HG02943 (cell line): Measurements from ENCODE around the gene BRCA2.
"Not testable (repeated sequence)": the region's sequence is repeated elsewhere in the genome, so short reads cannot be mapped to it uniquely, and the experiment has no call there.

Source experiments
- ATAC-seq: cut with Tn5 transposase; IDR thresholded peaks from one replicate; pipeline ENCODE4 v1.9.1; 2021; ENCODE audit warnings: mild to moderate bottlenecking, low read depth, moderate library complexity; ENCODE audit not compliant: unreplicated experiment

The BRCA2 gene

DNA sequence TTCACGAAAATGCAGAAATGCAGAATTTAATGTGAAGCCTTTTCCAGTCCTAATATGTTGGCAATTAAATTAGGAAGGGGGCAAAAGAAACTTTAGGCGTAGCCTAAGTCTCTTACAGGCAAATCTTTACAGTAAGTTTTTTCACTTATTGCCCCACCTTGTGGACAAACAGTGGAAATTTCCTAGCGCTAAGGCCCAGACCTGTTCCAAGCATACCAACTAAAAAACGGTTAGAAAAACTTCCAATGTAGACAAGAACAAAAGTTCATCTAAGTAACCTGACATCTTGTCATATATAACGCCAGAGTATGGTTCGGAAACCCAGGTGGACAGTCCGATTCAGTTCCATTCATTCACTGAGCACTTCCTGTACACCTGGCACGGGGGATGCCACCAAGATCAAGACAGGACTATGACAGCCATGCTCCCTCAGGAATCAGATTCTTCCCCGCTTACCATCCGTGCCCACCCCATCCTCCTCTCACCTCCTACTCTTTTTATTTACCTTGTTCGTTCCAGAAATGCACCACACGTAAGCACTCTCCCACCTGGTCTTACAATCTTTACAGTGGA is 5.1 kb upstream of the BRCA2 start:
- ATAC-seq: peak; percentile 55

- ATAC-seq: no peak
Measured at GRCh38 chr13:32311188-32311897, 4.0 kb upstream of the BRCA2 start.

DNA sequence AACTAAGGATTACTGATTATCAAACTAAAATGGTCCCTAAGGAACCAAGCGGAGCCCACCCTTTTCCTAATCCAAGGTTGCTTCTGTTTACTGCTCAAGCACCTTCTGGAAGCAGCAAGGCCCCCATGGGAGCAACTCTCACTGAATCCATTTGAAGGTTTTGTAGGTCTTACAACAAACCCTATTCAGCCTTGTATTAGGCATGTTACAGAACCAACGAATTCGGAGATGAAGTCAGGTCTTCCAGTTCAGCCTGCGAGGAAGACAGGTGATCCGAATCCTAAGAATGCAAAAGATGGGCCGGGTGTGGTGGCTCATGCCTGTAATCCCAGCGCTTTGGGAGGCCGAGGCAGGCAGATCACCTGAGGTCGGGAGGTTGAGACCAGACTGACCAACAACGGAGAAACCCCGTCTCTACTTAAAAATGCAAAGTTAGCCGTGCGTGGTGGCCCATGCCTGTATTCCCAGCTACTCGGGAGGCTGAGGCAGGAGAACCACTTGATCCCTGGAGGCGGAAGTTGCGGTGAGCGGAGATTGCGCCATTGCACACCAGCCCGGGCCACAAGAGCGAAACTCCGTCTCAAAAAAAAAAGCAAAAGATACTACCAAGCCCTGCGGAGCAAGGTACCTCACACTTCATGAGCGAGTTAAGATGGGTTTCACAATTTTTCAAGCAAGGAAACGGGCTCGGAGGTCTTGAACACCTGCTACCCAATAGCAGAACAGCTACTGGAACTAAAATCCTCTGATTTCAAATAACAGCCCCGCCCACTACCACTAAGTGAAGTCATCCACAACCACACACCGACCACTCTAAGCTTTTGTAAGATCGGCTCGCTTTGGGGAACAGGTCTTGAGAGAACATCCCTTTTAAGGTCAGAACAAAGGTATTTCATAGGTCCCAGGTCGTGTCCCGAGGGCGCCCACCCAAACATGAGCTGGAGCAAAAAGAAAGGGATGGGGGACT is 754 bp upstream of the BRCA2 start:
- ATAC-seq: peak; percentile 19

GRCh38 chr13:32316028-32316339 is 676 bp downstream of the BRCA2 start:
- peak; percentile 50 for ATAC-seq

- ATAC-seq: no peak
Measured at GRCh38 chr13:32316501-32316900, 1.2 kb downstream of the BRCA2 start.

DNA sequence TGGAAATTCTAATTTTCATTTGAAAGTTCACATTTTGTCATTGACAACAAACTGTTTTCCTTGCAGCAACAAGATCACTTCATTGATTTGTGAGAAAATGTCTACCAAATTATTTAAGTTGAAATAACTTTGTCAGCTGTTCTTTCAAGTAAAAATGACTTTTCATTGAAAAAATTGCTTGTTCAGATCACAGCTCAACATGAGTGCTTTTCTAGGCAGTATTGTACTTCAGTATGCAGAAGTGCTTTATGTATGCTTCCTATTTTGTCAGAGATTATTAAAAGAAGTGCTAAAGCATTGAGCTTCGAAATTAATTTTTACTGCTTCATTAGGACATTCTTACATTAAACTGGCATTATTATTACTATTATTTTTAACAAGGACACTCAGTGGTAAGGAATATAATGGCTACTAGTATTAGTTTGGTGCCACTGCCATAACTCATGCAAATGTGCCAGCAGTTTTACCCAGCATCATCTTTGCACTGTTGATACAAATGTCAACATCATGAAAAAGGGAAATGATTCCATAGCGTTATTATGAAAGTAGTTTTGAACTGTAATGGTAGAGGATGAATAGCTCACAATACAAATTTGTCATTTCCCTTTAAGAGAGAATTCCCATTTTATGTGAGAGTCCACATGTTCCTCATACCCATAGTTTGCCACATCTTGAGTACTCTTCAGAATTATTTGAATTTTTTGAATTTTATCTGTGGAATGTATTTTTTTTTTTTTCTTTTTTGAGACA is 2.6 kb downstream of the BRCA2 start:
- no peak for ATAC-seq

GRCh38 chr13:32320528-32320927 is 5.2 kb downstream of the BRCA2 start:
- ATAC-seq: no peak

DNA sequence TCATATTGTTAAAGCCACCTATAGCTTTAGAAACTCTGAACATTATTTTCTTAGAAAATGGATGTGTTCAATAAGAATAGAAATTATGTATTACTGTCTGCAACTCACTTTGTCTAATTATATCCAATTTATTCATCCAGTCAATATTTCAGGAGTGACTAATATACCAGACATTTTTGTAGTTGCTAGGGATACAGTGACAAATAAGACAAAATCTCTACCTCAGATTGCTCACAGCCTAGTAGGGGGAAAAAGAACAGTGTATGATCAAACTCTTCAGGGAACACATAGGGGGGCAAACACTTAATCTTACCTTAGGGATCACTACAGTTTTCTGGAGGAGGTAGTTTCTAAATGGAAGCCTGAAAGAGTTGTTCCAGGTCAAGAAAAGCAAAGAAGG is 8.6 kb downstream of the BRCA2 start:
- no peak for ATAC-seq

DNA sequence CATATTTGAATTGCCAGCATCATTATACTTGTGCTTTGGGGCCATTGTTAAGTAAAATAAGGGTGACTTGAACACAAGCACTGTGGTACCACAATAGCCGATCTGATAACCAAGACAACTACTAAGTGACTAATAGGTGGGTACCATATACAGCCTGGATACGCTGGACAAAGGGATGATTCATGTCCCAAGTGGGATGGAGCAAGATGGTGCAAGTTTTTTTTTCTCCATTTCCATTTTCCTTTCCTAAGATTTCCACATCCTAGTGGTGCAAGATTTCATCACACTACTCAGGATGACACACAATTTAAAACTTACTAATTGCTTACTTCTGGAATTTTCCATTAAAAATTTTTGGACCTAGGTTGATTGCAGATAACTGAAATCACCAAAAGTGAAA is 15.1 kb downstream of the BRCA2 start:
- no peak for ATAC-seq

DNA sequence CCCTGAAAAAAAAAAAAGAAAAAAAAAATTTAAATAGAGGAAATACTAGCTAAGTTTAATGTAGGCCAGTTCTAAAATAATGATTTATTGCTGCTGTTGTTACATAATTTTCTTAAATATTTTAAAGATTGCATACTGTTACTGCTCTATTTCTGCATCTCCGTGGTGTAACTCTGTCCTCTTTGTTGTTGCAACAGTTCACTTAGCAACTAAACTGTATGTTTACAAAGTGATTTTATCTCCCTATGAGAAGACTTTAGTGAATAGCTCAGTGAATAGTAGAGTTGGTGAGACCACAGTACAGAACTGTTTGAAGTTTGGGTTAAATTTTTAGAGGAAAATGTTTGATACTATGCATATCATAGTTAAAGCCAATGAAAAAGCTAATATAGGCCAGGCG is 19.4 kb downstream of the BRCA2 start:
- ATAC-seq: no peak

DNA sequence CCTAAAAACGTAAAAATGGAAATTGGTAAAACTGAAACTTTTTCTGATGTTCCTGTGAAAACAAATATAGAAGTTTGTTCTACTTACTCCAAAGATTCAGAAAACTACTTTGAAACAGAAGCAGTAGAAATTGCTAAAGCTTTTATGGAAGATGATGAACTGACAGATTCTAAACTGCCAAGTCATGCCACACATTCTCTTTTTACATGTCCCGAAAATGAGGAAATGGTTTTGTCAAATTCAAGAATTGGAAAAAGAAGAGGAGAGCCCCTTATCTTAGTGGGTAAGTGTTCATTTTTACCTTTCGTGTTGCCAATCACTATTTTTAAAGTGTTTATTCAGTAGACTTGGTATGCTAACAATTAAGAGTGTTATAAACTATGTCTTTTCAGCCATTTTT is 25.6 kb downstream of the BRCA2 start:
- ATAC-seq: no peak

- no peak for ATAC-seq
Measured at GRCh38 chr13:32347651-32348050, 32.3 kb downstream of the BRCA2 start.

DNA sequence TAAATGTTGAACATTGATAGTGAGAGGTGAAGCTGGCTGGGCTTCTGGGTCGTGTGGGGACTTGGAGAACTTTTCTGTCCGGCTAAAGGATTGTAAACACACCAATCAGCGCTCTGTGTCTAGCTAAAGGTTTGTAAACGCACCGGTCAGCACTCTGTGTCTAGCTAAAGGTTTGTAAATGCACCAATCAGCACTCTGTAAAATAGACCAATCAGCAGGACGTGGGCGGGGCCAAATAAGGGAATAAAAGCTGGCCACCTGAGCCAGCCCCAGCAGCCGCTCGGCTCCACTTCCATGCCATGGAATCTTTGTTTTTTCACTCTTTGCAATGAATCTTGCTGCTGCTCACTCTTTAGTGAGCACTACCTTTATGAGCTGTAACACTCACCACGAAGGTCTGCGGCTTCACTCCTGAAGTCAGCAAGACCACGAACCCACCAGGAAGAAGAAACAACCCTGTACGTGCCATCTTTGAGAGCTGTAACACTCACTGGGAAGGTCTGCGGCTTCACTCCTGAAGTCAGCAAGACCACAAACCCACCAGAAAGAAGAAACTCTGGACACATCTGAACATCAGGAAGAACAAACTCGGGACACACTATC is 35.6 kb downstream of the BRCA2 start:
- ATAC-seq: not testable (repeated sequence)

DNA sequence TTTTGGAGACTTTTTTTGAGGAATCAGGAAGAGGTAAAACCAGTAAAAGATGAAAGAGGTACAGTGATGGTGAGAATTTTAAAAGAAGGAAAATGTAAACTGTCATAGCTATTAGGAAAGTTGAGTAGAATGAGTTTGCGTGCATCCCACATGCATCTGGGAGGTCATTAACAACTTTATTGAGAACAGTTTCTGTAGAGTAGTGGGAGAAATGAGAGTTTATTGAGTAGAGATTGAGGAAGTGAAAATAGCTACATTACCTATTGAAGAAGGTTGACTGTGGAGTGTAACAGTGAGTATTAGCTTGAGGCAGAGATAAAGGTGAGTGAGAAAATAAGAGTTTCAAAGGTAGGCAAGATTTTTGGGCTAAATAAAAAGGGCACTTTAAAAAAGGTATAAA is 38.7 kb downstream of the BRCA2 start:
- ATAC-seq: no peak

GRCh38 chr13:32355935-32356334 is 40.6 kb downstream of the BRCA2 start:
- ATAC-seq: not testable (repeated sequence)

DNA sequence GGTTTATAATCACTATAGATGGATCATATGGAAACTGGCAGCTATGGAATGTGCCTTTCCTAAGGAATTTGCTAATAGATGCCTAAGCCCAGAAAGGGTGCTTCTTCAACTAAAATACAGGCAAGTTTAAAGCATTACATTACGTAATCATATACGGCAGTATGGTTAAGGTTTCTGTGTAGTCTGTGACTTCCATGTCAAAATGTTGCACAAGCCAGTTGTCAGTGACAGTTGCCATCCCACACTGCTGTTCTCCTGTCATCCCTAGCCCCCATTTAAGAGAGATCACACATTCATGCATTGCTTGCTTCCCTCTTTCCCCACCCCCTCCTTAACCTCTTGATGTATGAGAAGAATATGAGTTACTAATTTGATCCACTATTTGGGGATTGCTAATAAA is 47.3 kb downstream of the BRCA2 start:
- no peak for ATAC-seq

- ATAC-seq: no peak
Measured at GRCh38 chr13:32370805-32371204, 55.5 kb downstream of the BRCA2 start.

GRCh38 chr13:32376642-32377415 is 61.5 kb downstream of the BRCA2 start:
- ATAC-seq: no peak

GRCh38 chr13:32378012-32378411 is 62.7 kb downstream of the BRCA2 start:
- no peak for ATAC-seq

DNA sequence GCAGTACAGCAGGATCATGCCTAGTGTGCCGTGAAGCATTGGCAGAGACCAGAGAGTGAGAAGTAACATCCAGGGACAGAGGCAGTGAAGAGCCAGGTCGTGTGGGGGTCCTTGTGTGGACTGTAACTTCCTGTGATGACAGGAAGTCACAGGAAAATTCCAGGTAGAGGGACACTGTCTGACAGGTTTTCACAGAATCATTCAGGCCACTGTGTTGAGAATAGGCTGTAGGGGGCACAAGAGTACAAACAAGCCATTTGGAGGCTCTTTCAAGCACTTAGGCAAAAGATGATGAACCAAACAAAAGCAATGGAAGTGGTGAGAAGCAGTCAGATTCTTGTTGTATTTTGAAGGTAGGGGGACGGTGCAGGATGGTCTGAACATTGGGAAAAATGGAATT is 66.2 kb downstream of the BRCA2 start:
- ATAC-seq: no peak
